Esophagus (tissue), 2 donors: Measurements from ENCODE around the gene PCNX1. TPM values are rescaled to one million over a fixed set of nuclear protein-coding genes. Genes with fewer than 3 reads are reported as not detected.

Source experiments
- H3K27ac ChIP-seq, 2 donors: one replicate each; pipeline ENCODE4 v1.5.1; 2013; ENCODE audit warnings: low read depth in 2 of 2, mild to moderate bottlenecking in 2 of 2, inconsistent platforms in 1 of 2, low read length in 1 of 2, moderate library complexity in 1 of 2
- H3K27me3 ChIP-seq, 2 donors: one replicate each; pipeline ENCODE4 v1.6.1; 2013; ENCODE audit warnings: low read length in 2 of 2, control low read depth in 1 of 2, mild to moderate bottlenecking in 1 of 2; ENCODE audit not compliant: insufficient read depth in 2 of 2, control insufficient read depth in 1 of 2
- H3K36me3 ChIP-seq, 2 donors: one replicate each; pipeline ENCODE4 v1.6.1; 2013; ENCODE audit warnings: low read length in 1 of 2; ENCODE audit not compliant: control insufficient read depth in 2 of 2, insufficient read depth in 2 of 2
- H3K4me1 ChIP-seq, 2 donors: one replicate each; pipeline ENCODE4 v1.6.1; 2013; ENCODE audit warnings: low read length in 1 of 2; ENCODE audit not compliant: control insufficient read depth in 2 of 2, insufficient read depth in 2 of 2
- H3K4me3 ChIP-seq, 2 donors: one replicate each; pipeline ENCODE4 v1.5.1; 2013; ENCODE audit warnings: low read length in 2 of 2, mild to moderate bottlenecking in 2 of 2, low read depth in 1 of 2, moderate library complexity in 1 of 2
- H3K9me3 ChIP-seq, 2 donors: one replicate each; pipeline ENCODE4 v1.6.1; 2013; ENCODE audit warnings: mild to moderate bottlenecking in 2 of 2, low read depth in 1 of 2, low read length in 1 of 2, moderate library complexity in 1 of 2; ENCODE audit not compliant: control insufficient read depth in 2 of 2, insufficient read depth in 1 of 2
- WGBS, 2 donors: extraction: QIAGEN DNeasy Blood & Tissue Kit; methylation state at CpG; one replicate each; pipeline ENCODE4 v1.1.7; 2013; 5-methylcytosine and 5-hydroxymethylcytosine counted together
- polyA plus RNA-seq, 2 donors: library from polyadenylated mRNA; stranded (reverse); fragments of 200-250 nt; gene quantifications; one replicate each; pipeline ENCODE4 v1.2.3, GENCODE V29; 2013
- donor health status: healthy with polysubstance abuse.
- donor health status: Bipolar disorder and iron deficiency.

PCNX1 gene
- polyA plus RNA-seq, 2 donors: 3.9 to 4.1 TPM

- no peaks in the 10 kb centered on the region for H3K27me3 ChIP-seq
- H3K4me1 ChIP-seq: no peaks in the 10 kb centered on the region
- no peak overlapping the region for H3K4me3 ChIP-seq
- peaks cover 2 to 4% of the 10 kb centered on the region in 2 donors for H3K36me3 ChIP-seq
- no peak overlapping the region for H3K27ac ChIP-seq
- no peaks in the 10 kb centered on the region for H3K9me3 ChIP-seq
- 74 to 76% methylated on average over 1 of the region's 1 CpG for WGBS, 2 donors
Measured at GRCh38 chr14:70999117-70999516, 91.9 kb downstream of the PCNX1 start.

GRCh38 chr14:71000091-71000490 lies 92.8 kb downstream of the PCNX1 start:
- Histone ChIP-seq H3K4me3 (no peak overlapping the region), H3K27ac (no peak overlapping the region), H3K4me1 (no peaks in the 10 kb centered on the region), H3K36me3 (peaks cover 5 to 6% of the 10 kb centered on the region in 2 donors), H3K9me3 (no peaks in the 10 kb centered on the region), H3K27me3 (no peaks in the 10 kb centered on the region)
- 91 to 97% methylated on average over 2 of the region's 2 CpGs for WGBS, 2 donors

GRCh38 chr14:71001742-71002141 lies 94.5 kb downstream of the PCNX1 start:
- Histone ChIP-seq H3K4me3 (no peak overlapping the region), H3K36me3 (peaks cover 2 to 3% of the 10 kb centered on the region in 2 donors), H3K4me1 (no peaks in the 10 kb centered on the region), H3K9me3 (no peaks in the 10 kb centered on the region), H3K27me3 (no peaks in the 10 kb centered on the region), H3K27ac (no peak overlapping the region)
- WGBS, 2 donors: 78 to 84% methylated on average over 5 of the region's 5 CpGs

DNA sequence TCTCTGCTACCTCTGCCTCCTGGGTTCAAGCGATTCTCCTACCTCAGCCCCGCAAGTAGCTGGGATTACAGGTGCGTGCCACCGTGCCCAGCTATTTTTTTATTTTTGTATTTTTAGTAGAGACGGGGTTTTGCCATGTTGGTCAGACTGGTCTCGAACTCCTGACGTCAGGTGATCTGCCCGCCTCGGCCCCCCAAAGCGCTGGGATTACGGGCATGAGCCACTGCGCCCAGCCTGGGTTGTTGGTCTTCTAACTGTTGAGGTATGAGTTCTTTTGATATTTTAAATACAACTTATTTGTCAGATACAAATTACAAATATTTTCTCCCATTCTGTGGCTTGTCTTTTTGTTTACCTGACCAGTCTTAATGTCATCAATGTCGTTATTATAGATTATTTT lies 95.9 kb downstream of the PCNX1 start:
- peaks cover 2 to 3% of the 10 kb centered on the region in 2 donors for H3K36me3 ChIP-seq
- H3K4me1 ChIP-seq: no peaks in the 10 kb centered on the region
- H3K27ac ChIP-seq: no peak overlapping the region
- H3K27me3 ChIP-seq: no peaks in the 10 kb centered on the region
- WGBS, 2 donors: 96% methylated on average over 13 of the region's 13 CpGs
- no peaks in the 10 kb centered on the region for H3K9me3 ChIP-seq
- no peak overlapping the region for H3K4me3 ChIP-seq

GRCh38 chr14:71004481-71004880 lies 97.2 kb downstream of the PCNX1 start:
- no peaks in the 10 kb centered on the region for H3K9me3 ChIP-seq
- 87% methylated on average over 2 of the region's 2 CpGs for WGBS, 2 donors
- H3K4me3 ChIP-seq: no peak overlapping the region
- H3K27ac ChIP-seq: no peak overlapping the region
- H3K27me3 ChIP-seq: no peaks in the 10 kb centered on the region
- peaks cover 2 to 3% of the 10 kb centered on the region in 2 donors for H3K36me3 ChIP-seq
- H3K4me1 ChIP-seq: no peaks in the 10 kb centered on the region

- 94 to 95% methylated on average over 4 of the region's 4 CpGs for WGBS, 2 donors
- no peak overlapping the region for H3K4me3 ChIP-seq
- H3K9me3 ChIP-seq: no peaks in the 10 kb centered on the region
- peaks cover 2 to 3% of the 10 kb centered on the region in 2 donors for H3K36me3 ChIP-seq
- no peaks in the 10 kb centered on the region for H3K27me3 ChIP-seq
- no peaks in the 10 kb centered on the region for H3K4me1 ChIP-seq
- H3K27ac ChIP-seq: no peak overlapping the region
Measured at GRCh38 chr14:71005076-71005475, 97.8 kb downstream of the PCNX1 start.

DNA sequence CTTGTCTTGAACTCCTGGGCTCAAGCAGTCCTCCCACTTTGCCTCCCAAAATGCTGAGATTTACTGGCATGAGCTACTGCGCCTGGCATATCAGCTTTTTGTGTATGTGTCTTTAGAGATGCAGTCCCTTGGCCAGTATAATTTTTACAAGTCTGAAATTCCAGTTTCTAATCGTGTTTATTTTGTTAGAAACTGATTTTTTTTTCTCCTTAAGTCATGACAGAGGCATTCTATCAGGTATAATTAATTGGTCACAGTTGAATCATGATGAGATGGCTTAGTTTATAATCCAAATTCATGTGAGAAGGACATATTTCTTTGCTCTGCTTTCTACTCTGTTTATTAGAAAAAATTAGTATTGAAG lies 98.9 kb downstream of the PCNX1 start:
- 59 to 64% methylated on average over 2 of the region's 2 CpGs for WGBS, 2 donors
- Histone ChIP-seq H3K4me1 (no peaks in the 10 kb centered on the region), H3K27ac (no peak overlapping the region), H3K9me3 (no peaks in the 10 kb centered on the region), H3K27me3 (no peaks in the 10 kb centered on the region), H3K4me3 (no peak overlapping the region), H3K36me3 (peaks cover 2 to 3% of the 10 kb centered on the region in 2 donors)

- Histone ChIP-seq H3K9me3 (no peaks in the 10 kb centered on the region), H3K4me3 (no peak overlapping the region), H3K27me3 (no peaks in the 10 kb centered on the region), H3K4me1 (no peaks in the 10 kb centered on the region), H3K36me3 (peaks cover 0 to 6% of the 10 kb centered on the region in 2 donors), H3K27ac (no peak overlapping the region)
- 86 to 94% methylated on average over 1 of the region's 1 CpG for WGBS, 2 donors
Measured at GRCh38 chr14:71011479-71011878, 104.2 kb downstream of the PCNX1 start.

DNA sequence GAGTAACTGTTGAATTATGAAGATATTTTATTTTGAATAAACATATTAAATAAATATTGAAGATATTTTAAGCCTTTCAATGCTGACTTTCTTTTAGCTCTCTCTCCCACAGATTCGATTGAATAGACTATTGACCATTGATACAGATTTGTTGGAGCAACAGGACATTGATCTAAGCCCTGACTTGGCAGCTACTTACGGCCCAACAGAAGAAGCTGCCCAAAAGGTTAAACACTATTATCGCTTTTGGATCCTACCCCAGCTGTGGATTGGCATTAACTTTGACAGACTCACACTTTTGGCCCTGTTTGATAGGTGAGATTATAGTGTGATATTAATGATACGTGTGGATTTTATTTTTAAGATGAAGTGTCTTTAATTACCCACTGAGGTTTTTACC lies 105.6 kb downstream of the PCNX1 start:
- Histone ChIP-seq H3K9me3 (no peaks in the 10 kb centered on the region), H3K4me1 (no peaks in the 10 kb centered on the region), H3K36me3 (peaks cover 0 to 6% of the 10 kb centered on the region in 2 donors), H3K27me3 (no peaks in the 10 kb centered on the region), H3K27ac (no peak overlapping the region), H3K4me3 (no peak overlapping the region)
- WGBS, 2 donors: 93 to 94% methylated on average over 4 of the region's 4 CpGs

- Histone ChIP-seq H3K9me3 (no peaks in the 10 kb centered on the region), H3K4me1 (no peaks in the 10 kb centered on the region), H3K27ac (no peak overlapping the region), H3K27me3 (no peaks in the 10 kb centered on the region), H3K4me3 (no peak overlapping the region), H3K36me3 (peaks cover 0 to 6% of the 10 kb centered on the region in 2 donors)
- 36 to 66% methylated on average over 1 of the region's 1 CpG for WGBS, 2 donors
Measured at GRCh38 chr14:71013551-71014192, 106.4 kb downstream of the PCNX1 start.
